ENCODE measurements around the gene NGLY1.

The NGLY1 gene

GRCh38 chr3:25728101-25728500, 55.1 kb downstream of the NGLY1 start:
- H2AFZ ChIP-seq (ENCODE audit: low read length): no peak overlapping the region
- no peaks in the 10 kb centered on the region for H3K9me3 ChIP-seq (replicated peaks; ENCODE audit: insufficient read depth, low read length)
- peaks cover 14% of the 10 kb centered on the region for H3K4me1 ChIP-seq (ENCODE audit: low read length)
- DNase-seq: no peak
- TF ChIP-seq EZH2 (optimal IDR thresholded peaks at IDR 0.05; ENCODE audit: low read depth, low read length) (no peak), CTCF (IDR thresholded peaks at IDR 0.05; ENCODE audit: low read length) (no peak), EZH2phosphoT487 (IDR thresholded peaks at IDR 0.05; ENCODE audit: low read length) (no peak)
- H3K27me3 ChIP-seq (replicated peaks; ENCODE audit: insufficient read depth, low read length): no peaks in the 10 kb centered on the region
- H3K36me3 ChIP-seq (replicated peaks; ENCODE audit: insufficient read depth, low read length): peaks cover 10% of the 10 kb centered on the region
- H3F3A ChIP-seq (ENCODE audit: insufficient read depth, low read length): no peaks in the 10 kb centered on the region
- H3K9ac ChIP-seq (ENCODE audit: low read length): no peak overlapping the region
- no peak overlapping the region for H3K4me2 ChIP-seq (ENCODE audit: low read depth, low read length)
- H3K4me3 ChIP-seq (ENCODE audit: low read length): no peak overlapping the region
- H3K27ac ChIP-seq (ENCODE audit: low read length): no peak overlapping the region
- no peaks in the 10 kb centered on the region for H4K20me1 ChIP-seq (ENCODE audit: insufficient read depth, low read length)
- H3K9me2 ChIP-seq (replicated peaks; ENCODE audit: insufficient read depth, low read length): no peaks in the 10 kb centered on the region
- 0 out of 2 replicates have a peak, but pooled peaks cover 6% of the 10 kb centered on the region for H3K79me2 ChIP-seq (ENCODE audit: low read length)

- Histone ChIP-seq H3K9me3 (replicated peaks; ENCODE audit: insufficient read depth, low read length) (no peaks in the 10 kb centered on the region), H3K79me2 (ENCODE audit: low read length) (no peaks in the 10 kb centered on the region), H3K36me3 (replicated peaks; ENCODE audit: insufficient read depth, low read length) (peaks cover 6% of the 10 kb centered on the region), H3K4me3 (ENCODE audit: low read length) (no peak overlapping the region), H3K9me2 (replicated peaks; ENCODE audit: insufficient read depth, low read length) (no peaks in the 10 kb centered on the region), H2AFZ (ENCODE audit: low read length) (no peak overlapping the region), H3K9ac (ENCODE audit: low read length) (no peak overlapping the region), H4K20me1 (ENCODE audit: insufficient read depth, low read length) (no peaks in the 10 kb centered on the region), H3K27ac (ENCODE audit: low read length) (no peak overlapping the region), H3K4me1 (ENCODE audit: low read length) (peaks cover 14% of the 10 kb centered on the region), H3K27me3 (replicated peaks; ENCODE audit: insufficient read depth, low read length) (no peaks in the 10 kb centered on the region), H3K4me2 (ENCODE audit: low read depth, low read length) (no peak overlapping the region), H3F3A (ENCODE audit: insufficient read depth, low read length) (no peaks in the 10 kb centered on the region)
- no peak for TF ChIP-seq EZH2phosphoT487 (IDR thresholded peaks at IDR 0.05; ENCODE audit: low read length)
- no peak for TF ChIP-seq CTCF (IDR thresholded peaks at IDR 0.05; ENCODE audit: low read length)
- TF ChIP-seq EZH2 (optimal IDR thresholded peaks at IDR 0.05; ENCODE audit: low read depth, low read length): no peak
- DNase-seq: no peak
These were observed 55.9 kb downstream of the NGLY1 start for GRCh38 chr3:25727316-25727715.

GRCh38 chr3:25725810-25726209, 57.4 kb downstream of the NGLY1 start:
- H3K4me2 ChIP-seq (ENCODE audit: low read depth, low read length): no peak overlapping the region
- no peak for TF ChIP-seq EZH2 (optimal IDR thresholded peaks at IDR 0.05; ENCODE audit: low read depth, low read length)
- no peak for TF ChIP-seq EZH2phosphoT487 (IDR thresholded peaks at IDR 0.05; ENCODE audit: low read length)
- TF ChIP-seq CTCF (IDR thresholded peaks at IDR 0.05; ENCODE audit: low read length): no peak
- H3K4me3 ChIP-seq (ENCODE audit: low read length): no peak overlapping the region
- H3K9ac ChIP-seq (ENCODE audit: low read length): no peak overlapping the region
- no peaks in the 10 kb centered on the region for H3K9me2 ChIP-seq (replicated peaks; ENCODE audit: insufficient read depth, low read length)
- no peaks in the 10 kb centered on the region for H3K9me3 ChIP-seq (replicated peaks; ENCODE audit: insufficient read depth, low read length)
- H2AFZ ChIP-seq (ENCODE audit: low read length): no peak overlapping the region
- peaks cover 14% of the 10 kb centered on the region for H3K4me1 ChIP-seq (ENCODE audit: low read length)
- peaks cover 4% of the 10 kb centered on the region; the same call in 1 of the 2 replicates for H3K36me3 ChIP-seq (replicated peaks; ENCODE audit: insufficient read depth, low read length)
- H4K20me1 ChIP-seq (ENCODE audit: insufficient read depth, low read length): no peaks in the 10 kb centered on the region
- H3K27ac ChIP-seq (ENCODE audit: low read length): no peak overlapping the region
- no peaks in the 10 kb centered on the region for H3K79me2 ChIP-seq (ENCODE audit: low read length)
- no peaks in the 10 kb centered on the region for H3K27me3 ChIP-seq (replicated peaks; ENCODE audit: insufficient read depth, low read length)
- no peaks in the 10 kb centered on the region for H3F3A ChIP-seq (ENCODE audit: insufficient read depth, low read length)
- DNase-seq: no peak

Data from MM.1S (cell line).